ENCODE measurements around the gene DNAJB12.

DNA sequence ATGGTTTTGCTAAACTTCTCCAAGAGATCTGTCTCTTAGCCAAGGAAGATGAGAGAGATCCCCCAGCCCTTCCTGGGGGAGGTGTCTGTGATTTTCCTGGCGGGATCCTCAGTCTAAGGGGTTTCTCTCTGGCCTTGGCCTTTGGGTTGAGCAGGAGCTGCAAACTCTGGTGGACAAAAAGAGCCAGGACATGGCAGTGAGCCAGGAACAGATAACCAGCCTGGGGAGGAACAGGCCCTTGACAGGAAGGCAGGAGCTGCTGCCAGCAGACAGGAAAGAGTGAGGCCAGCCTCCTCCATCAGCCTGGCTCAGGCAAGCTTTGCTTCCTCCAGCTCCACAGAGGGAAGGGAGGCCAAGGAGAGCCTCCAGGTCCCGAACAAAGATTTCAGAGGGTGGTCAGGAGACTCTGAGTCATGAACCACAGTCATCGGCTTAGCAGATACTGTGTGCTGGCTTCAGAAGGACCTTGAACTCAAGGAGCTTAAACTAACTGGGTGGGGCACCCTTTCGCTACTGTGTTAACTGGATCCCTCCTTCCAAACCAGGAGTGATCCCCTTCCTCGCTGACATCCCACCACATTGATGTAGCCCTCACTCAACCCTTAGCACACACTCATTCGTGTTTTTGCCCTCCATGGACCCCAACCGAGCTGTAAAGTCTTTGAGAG lies 46.3 kb downstream of the DNAJB12 start:
- TF ChIP-seq, protein P1, sequence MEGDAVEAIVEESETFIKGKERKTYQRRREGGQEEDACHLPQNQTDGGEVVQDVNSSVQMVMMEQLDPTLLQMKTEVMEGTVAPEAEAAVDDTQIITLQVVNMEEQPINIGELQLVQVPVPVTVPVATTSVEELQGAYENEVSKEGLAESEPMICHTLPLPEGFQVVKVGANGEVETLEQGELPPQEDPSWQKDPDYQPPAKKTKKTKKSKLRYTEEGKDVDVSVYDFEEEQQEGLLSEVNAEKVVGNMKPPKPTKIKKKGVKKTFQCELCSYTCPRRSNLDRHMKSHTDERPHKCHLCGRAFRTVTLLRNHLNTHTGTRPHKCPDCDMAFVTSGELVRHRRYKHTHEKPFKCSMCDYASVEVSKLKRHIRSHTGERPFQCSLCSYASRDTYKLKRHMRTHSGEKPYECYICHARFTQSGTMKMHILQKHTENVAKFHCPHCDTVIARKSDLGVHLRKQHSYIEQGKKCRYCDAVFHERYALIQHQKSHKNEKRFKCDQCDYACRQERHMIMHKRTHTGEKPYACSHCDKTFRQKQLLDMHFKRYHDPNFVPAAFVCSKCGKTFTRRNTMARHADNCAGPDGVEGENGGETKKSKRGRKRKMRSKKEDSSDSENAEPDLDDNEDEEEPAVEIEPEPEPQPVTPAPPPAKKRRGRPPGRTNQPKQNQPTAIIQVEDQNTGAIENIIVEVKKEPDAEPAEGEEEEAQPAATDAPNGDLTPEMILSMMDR (IDR thresholded peaks at IDR 0.05 in 2 of 3, conservative IDR thresholded peaks at IDR 0.05 in 1 of 3; ENCODE audit: borderline replicate concordance in 1 of 3, insufficient read depth in 1 of 3, low read depth in 2 of 3, low read length in 2 of 3) = no peak
- TF ChIP-seq EZH2phosphoT487 (IDR thresholded peaks at IDR 0.05; ENCODE audit: borderline replicate concordance) (no peak), SIN3A (IDR thresholded peaks at IDR 0.05; ENCODE audit: low read depth) (no peak), POLR2AphosphoS5 (IDR thresholded peaks at IDR 0.05; ENCODE audit: low read depth, low read length) (peak; percentile 79), POLR2A (IDR thresholded peaks at IDR 0.05; ENCODE audit: borderline replicate concordance, extremely low read depth, insufficient read depth, insufficient read length) (no peak), ZNF274 (IDR thresholded peaks at IDR 0.05; ENCODE audit: low read depth, low read length) (no peak), RAD21 (IDR thresholded peaks at IDR 0.05; ENCODE audit: low read depth) (no peak), YY1 (IDR thresholded peaks at IDR 0.05; ENCODE audit: extremely low read depth, insufficient replicate concordance, low read depth, low read length) (peak; percentile 36), CEBPB (IDR thresholded peaks at IDR 0.05; ENCODE audit: low read depth) (no peak), EZH2 (IDR thresholded peaks at IDR 0.05) (no peak), ELF1 (IDR thresholded peaks at IDR 0.05; ENCODE audit: borderline replicate concordance, low read depth) (no peak), EGR1 (IDR thresholded peaks at IDR 0.05; ENCODE audit: low read depth) (no peak)
- TF ChIP-seq, protein P2, sequence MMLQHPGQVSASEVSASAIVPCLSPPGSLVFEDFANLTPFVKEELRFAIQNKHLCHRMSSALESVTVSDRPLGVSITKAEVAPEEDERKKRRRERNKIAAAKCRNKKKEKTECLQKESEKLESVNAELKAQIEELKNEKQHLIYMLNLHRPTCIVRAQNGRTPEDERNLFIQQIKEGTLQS (IDR thresholded peaks at IDR 0.05) = no peak
- TF ChIP-seq, protein P3, sequence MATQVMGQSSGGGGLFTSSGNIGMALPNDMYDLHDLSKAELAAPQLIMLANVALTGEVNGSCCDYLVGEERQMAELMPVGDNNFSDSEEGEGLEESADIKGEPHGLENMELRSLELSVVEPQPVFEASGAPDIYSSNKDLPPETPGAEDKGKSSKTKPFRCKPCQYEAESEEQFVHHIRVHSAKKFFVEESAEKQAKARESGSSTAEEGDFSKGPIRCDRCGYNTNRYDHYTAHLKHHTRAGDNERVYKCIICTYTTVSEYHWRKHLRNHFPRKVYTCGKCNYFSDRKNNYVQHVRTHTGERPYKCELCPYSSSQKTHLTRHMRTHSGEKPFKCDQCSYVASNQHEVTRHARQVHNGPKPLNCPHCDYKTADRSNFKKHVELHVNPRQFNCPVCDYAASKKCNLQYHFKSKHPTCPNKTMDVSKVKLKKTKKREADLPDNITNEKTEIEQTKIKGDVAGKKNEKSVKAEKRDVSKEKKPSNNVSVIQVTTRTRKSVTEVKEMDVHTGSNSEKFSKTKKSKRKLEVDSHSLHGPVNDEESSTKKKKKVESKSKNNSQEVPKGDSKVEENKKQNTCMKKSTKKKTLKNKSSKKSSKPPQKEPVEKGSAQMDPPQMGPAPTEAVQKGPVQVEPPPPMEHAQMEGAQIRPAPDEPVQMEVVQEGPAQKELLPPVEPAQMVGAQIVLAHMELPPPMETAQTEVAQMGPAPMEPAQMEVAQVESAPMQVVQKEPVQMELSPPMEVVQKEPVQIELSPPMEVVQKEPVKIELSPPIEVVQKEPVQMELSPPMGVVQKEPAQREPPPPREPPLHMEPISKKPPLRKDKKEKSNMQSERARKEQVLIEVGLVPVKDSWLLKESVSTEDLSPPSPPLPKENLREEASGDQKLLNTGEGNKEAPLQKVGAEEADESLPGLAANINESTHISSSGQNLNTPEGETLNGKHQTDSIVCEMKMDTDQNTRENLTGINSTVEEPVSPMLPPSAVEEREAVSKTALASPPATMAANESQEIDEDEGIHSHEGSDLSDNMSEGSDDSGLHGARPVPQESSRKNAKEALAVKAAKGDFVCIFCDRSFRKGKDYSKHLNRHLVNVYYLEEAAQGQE (IDR thresholded peaks at IDR 0.05; ENCODE audit: low read depth) = no peak

All from HCT116 (cell line).